Pancreas (tissue), 10 donors: ENCODE data around the gene CCL22. TPM values are rescaled to one million over a fixed set of nuclear protein-coding genes. Genes with fewer than 3 reads are reported as not detected.

Experiments used
- ATAC-seq, 4 donors: fragments of 200-7000 bp; cut with Tn5 transposase; one replicate each; pipeline versions ENCODE4 v1.8.0 to v1.9.1; 2020; ENCODE audit warnings: mild to moderate bottlenecking in 4 of 4, moderate library complexity in 4 of 4
- DNase-seq, 6 donors: peaks; one replicate each; pipeline ENCODE4 v3.0.0-alpha.2; 2020
- FAIRE-seq: peaks from 2 replicates; lab custom pipeline; 2012; peaks lifted over from hg19 to GRCh38; lab: Jason Lieb, UNC
- H3K27ac ChIP-seq, 4 donors: fragments of 200-600 bp; sonication (generic); 1 replicate in 3 of 4; 2 replicates in 1 of 4; pipeline versions ENCODE4 v1.5.0 to v1.8.0; 2020
- H3K27me3 ChIP-seq, 4 donors: fragments of 200-600 bp; one replicate each; pipeline ENCODE4 v1.8.0; 2021
- H3K36me3 ChIP-seq, 3 donors: fragments of 200-600 bp; sonication (generic) in 1 of 3; one replicate each; pipeline versions ENCODE4 v1.5.0 to v1.8.0; 2020 to 2021
- H3K4me1 ChIP-seq, 3 donors: fragments of 200-600 bp; one replicate each; pipeline ENCODE4 v1.8.0; 2021
- H3K4me3 ChIP-seq, 4 donors: fragments of 200-600 bp; sonication (generic) in 2 of 4; one replicate each; pipeline versions ENCODE4 v1.5.0 to v1.8.0; 2020 to 2021
- H3K9me3 ChIP-seq, 4 donors: fragments of 200-600 bp; one replicate each; pipeline ENCODE4 v1.8.0; 2021
- CTCF ChIP-seq, 4 donors: fragments of 200-600 bp; sonication (generic) in 3 of 4; IDR thresholded peaks; one replicate each; pipeline versions ENCODE4 v1.5.0 to v1.8.0; 2021; ENCODE audit warnings: antibody characterized with exemption in 4 of 4
- WGBS, 2 donors: extraction: QIAGEN DNeasy Blood & Tissue Kit; methylation state at CpG; one replicate each; pipeline ENCODE4 v1.1.7; 2013; 5-methylcytosine and 5-hydroxymethylcytosine counted together
- intact Hi-C, 3 donors: fragments of 100-400 bp; cut with DNase I; formaldehyde crosslinking; loops; one replicate each; pipeline versions ENCODE4 v1.11.1 to v1.14.2; 2022
- polyA plus RNA-seq, 2 donors: library from polyadenylated mRNA; stranded (reverse); fragments of 200-250 nt; gene quantifications; one replicate each; pipeline ENCODE4 v1.2.3, GENCODE V29; 2013
- total RNA-seq, 6 donors: library from RNA; stranded (reverse); fragmentation: NEBNext Ultra II Directional in 4 of 6; extraction: Animal tissue kit (Norgen Biotek cat#: 25700) in 4 of 6; gene quantifications; one replicate each; pipeline versions ENCODE4 v1.2.1 to v1.2.4, GENCODE V29; 2021 to 2023
- donor health status: healthy with polysubstance abuse.
- donor health status: DM: no; HTN: no; CAD: no; lungs with moderate emphysema.
- donor health status: DM: no; HTN: no; CAD: no.
- donor health status: control.
- donor health status: control.
- donor health status: Bipolar disorder and iron deficiency.
- donor health status: DM: yes; HTN: yes; CAD: no.
- donor health status: DM: no; HTN: no; CAD: no.
- donor health status: DM: no; HTN: no; CAD: no.
- donor health status: DM: yes; HTN: yes; CAD: no.

The CCL22 gene
- total and polyA plus RNA-seq, 8 donors, result 0.05 to 0.85 (median 0.12) TPM; not detected in 4

- Histone ChIP-seq H3K4me3 (no peak overlapping the region), H3K4me1 (peaks cover 0 to 7% (median 7%) of the 10 kb centered on the region in 3 donors), H3K27me3 (no peaks in the 10 kb centered on the region), H3K9me3 (no peaks in the 10 kb centered on the region), H3K27ac (peak overlapping the region in 2 of 4 donors; percentile 44 to 50), H3K36me3 (no peaks in the 10 kb centered on the region)
- intact Hi-C loops, result no loop called here
- WGBS, 2 donors, result 11 to 15% methylated on average over 4 of the region's 4 CpGs
- DNase-seq (peak in 5 of 6 donors; percentile 31 to 65 (median 50)), FAIRE-seq (no peak), ATAC-seq (peak; percentile 52 to 85 (median 67))
- TF ChIP-seq CTCF (IDR thresholded peaks at IDR 0.05), result no peak
Observed at GRCh38 chr16:57361404-57361803, 2.8 kb downstream of the CCL22 start.

- no peaks in the 10 kb centered on the region for H3K36me3 ChIP-seq
- peak in 1 of 6 donors; percentile 6 for DNase-seq
- peaks cover 0 to 7% (median 7%) of the 10 kb centered on the region in 3 donors for H3K4me1 ChIP-seq
- no peak for FAIRE-seq
- no peak overlapping the region for H3K4me3 ChIP-seq
- no peak for TF ChIP-seq CTCF (IDR thresholded peaks at IDR 0.05)
- no peak overlapping the region for H3K27ac ChIP-seq
- intact Hi-C loops, result no loop called here
- H3K9me3 ChIP-seq, result no peaks in the 10 kb centered on the region
- no peaks in the 10 kb centered on the region for H3K27me3 ChIP-seq
- WGBS, 2 donors, result 97% methylated on average over 3 of the region's 3 CpGs
- peak in 2 of 4 donors; percentile 26 to 65 for ATAC-seq
Observed at GRCh38 chr16:57364143-57364542, 5.6 kb downstream of the CCL22 start.

GRCh38 chr16:57366544-57367040, 8.0 kb downstream of the CCL22 start:
- Histone ChIP-seq H3K36me3 (no peaks in the 10 kb centered on the region), H3K4me3 (no peak overlapping the region), H3K4me1 (peaks cover 0 to 4% (median 4%) of the 10 kb centered on the region in 3 donors), H3K27ac (peak overlapping the region in 2 of 4 donors; percentile 68 to 78), H3K9me3 (no peaks in the 10 kb centered on the region), H3K27me3 (no peaks in the 10 kb centered on the region)
- WGBS, 2 donors, result 68 to 81% methylated on average over 5 to 6 of the region's 6 CpGs
- DNase-seq (no peak), ATAC-seq (no peak), FAIRE-seq (no peak)
- TF ChIP-seq CTCF (IDR thresholded peaks at IDR 0.05), result no peak
- intact Hi-C loops, result no loop called here

- Histone ChIP-seq H3K27me3 (no peaks in the 10 kb centered on the region), H3K4me1 (peaks cover 3 to 7% (median 7%) of the 10 kb centered on the region in 3 donors), H3K27ac (peak overlapping the region in 3 of 4 donors; percentile 33 to 78 (median 68)), H3K36me3 (no peaks in the 10 kb centered on the region), H3K9me3 (no peaks in the 10 kb centered on the region), H3K4me3 (no peak overlapping the region)
- no peak for TF ChIP-seq CTCF (IDR thresholded peaks at IDR 0.05)
- FAIRE-seq (no peak), DNase-seq (peak in 4 of 6 donors; percentile 38 to 71 (median 60)), ATAC-seq (peak; percentile 30 to 72 (median 58))
- 58 to 60% methylated on average over 7 of the region's 7 CpGs for WGBS, 2 donors
- intact Hi-C loops, result no loop called here
Observed at GRCh38 chr16:57367116-57367752, 8.7 kb downstream of the CCL22 start.
